ENCODE results near the gene NPTX1.

GRCh38 chr17:80455784-80456183, 20.6 kb downstream of the NPTX1 start:
- TF ChIP-seq BHLHE40 (IDR thresholded peaks at IDR 0.05; ENCODE audit: borderline replicate concordance) (no peak), NFRKB (IDR thresholded peaks at IDR 0.05) (no peak), FOXK2 (IDR thresholded peaks at IDR 0.05) (no peak), TARDBP (IDR thresholded peaks at IDR 0.05) (no peak), SP1 (IDR thresholded peaks at IDR 0.05) (no peak)

Data from HEK293T (cell line).